PFSK-1 (cell line): ENCODE data around the gene MAST4.

Experiments used
- FOXP2 ChIP-seq: optimal IDR thresholded peaks from 2 replicates; pipeline ENCODE3; 2011; ENCODE audit warnings: borderline replicate concordance, control low read depth, inconsistent platforms; ENCODE audit not compliant: insufficient read depth; ENCODE audit errors: extremely low read length, extremely low read depth
- POLR2AphosphoS5 ChIP-seq: IDR thresholded peaks from 2 replicates; pipeline ENCODE4 v1.6.1; 2012; ENCODE audit warnings: low read depth, mild to moderate bottlenecking, control low read depth, low read length, moderate library complexity
- REST ChIP-seq, 2 experiments: IDR thresholded peaks; 2 replicates each; pipeline versions ENCODE4 v1.6.1 to v1.8.0; 2011 to 2012; ENCODE audit warnings: low read depth in 2 of 2, low read length in 2 of 2, control low read depth in 1 of 2, inconsistent platforms in 1 of 2, mild to moderate bottlenecking in 1 of 2, moderate library complexity in 1 of 2; ENCODE audit not compliant: insufficient read depth in 1 of 2
- SIN3A ChIP-seq: IDR thresholded peaks from 2 replicates; pipeline ENCODE4 v1.6.1; 2012; ENCODE audit warnings: mild to moderate bottlenecking, low read length, moderate library complexity, borderline replicate concordance; ENCODE audit not compliant: insufficient read depth
- TAF1 ChIP-seq: IDR thresholded peaks from 2 replicates; pipeline ENCODE4 v1.6.1; 2012; ENCODE audit warnings: low read length, control low read depth, borderline replicate concordance; ENCODE audit not compliant: insufficient read depth

- TF ChIP-seq POLR2AphosphoS5 (no peak), SIN3A (no peak), TAF1 (no peak), REST (IDR thresholded peaks at IDR 0.05; ENCODE audit: insufficient read depth in 1 of 2, low read depth in 2 of 2, low read length in 2 of 2) (no peak), FOXP2 (no peak)
Measured at GRCh38 chr5:67050125-67050524, 453.9 kb downstream of the MAST4 start.
